ENCODE data around the gene CLEC9A.

- TF ChIP-seq HDGF (IDR thresholded peaks at IDR 0.05; ENCODE audit: borderline replicate concordance) (no peak), FOXM1 (IDR thresholded peaks at IDR 0.05; ENCODE audit: borderline replicate concordance) (no peak), SP1 (IDR thresholded peaks at IDR 0.05) (no peak), BHLHE40 (IDR thresholded peaks at IDR 0.05; ENCODE audit: borderline replicate concordance) (no peak), PKNOX1 (IDR thresholded peaks at IDR 0.05) (no peak), NFRKB (IDR thresholded peaks at IDR 0.05) (no peak), FOXA1 (IDR thresholded peaks at IDR 0.05) (no peak), SUZ12 (IDR thresholded peaks at IDR 0.05) (no peak), TARDBP (IDR thresholded peaks at IDR 0.05) (no peak), ELF4 (IDR thresholded peaks at IDR 0.05) (no peak), FOXK2 (IDR thresholded peaks at IDR 0.05) (no peak)
Measured at GRCh38 chr12:10069976-10070375, 39.5 kb downstream of the CLEC9A start.

Data from HEK293T (cell line).